ENCODE measurements around the gene HDAC9.

Gene HDAC9

DNA sequence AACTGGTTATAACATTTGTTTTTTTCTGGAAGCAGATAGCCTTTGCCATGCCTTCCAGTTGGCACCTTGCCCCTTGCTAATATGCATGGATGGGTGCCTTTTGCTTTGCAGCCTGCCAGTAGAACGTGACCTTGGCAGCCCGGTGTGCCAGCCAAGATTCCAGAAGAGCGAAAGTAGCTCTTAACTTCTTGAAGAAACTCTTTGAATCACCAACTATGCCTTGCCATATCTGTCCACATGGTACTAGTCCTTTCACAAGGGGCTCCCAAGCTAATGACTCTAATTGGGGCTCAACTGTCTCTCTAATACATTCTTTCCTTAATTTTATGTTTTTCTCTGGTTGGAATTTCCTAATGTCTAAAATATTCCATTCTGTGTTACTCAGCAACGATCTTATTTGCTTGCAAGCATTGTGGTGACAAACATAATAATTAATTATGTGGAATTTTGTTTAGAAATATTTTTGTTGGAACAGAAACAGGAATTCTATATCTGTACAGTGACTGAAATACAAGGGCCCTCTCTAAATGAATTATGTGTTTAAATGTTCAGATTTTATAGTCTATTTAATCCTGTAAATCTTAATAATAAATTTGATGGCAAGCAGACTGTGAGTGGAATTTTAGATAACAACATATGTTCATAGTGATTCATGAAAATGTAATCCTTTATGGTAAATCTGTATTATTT is 45.8 kb downstream of the HDAC9 start:
- Histone ChIP-seq H2AFZ (ENCODE audit: low read depth) (no peak overlapping the region), H3K79me2 (ENCODE audit: insufficient read depth, low read depth) (peaks cover 4% of the 10 kb centered on the region; the same call in 1 of the 2 replicates), H3K4me1 (ENCODE audit: low read depth, poor library complexity, severe bottlenecking) (peaks cover 12% of the 10 kb centered on the region), H3K27me3 (ENCODE audit: insufficient read depth, low read depth) (no peaks in the 10 kb centered on the region), H3K36me3 (ENCODE audit: insufficient read depth) (no peaks in the 10 kb centered on the region), H3K4me3 (IDR thresholded peaks at IDR 0.05; ENCODE audit: insufficient read depth, low read depth, low read length) (no peak overlapping the region), H4K20me1 (ENCODE audit: insufficient read depth) (no peaks in the 10 kb centered on the region), H3K27ac (no peak overlapping the region), H3K9ac (no peak overlapping the region), H3K4me2 (no peak overlapping the region)
- TF ChIP-seq, protein P1, sequence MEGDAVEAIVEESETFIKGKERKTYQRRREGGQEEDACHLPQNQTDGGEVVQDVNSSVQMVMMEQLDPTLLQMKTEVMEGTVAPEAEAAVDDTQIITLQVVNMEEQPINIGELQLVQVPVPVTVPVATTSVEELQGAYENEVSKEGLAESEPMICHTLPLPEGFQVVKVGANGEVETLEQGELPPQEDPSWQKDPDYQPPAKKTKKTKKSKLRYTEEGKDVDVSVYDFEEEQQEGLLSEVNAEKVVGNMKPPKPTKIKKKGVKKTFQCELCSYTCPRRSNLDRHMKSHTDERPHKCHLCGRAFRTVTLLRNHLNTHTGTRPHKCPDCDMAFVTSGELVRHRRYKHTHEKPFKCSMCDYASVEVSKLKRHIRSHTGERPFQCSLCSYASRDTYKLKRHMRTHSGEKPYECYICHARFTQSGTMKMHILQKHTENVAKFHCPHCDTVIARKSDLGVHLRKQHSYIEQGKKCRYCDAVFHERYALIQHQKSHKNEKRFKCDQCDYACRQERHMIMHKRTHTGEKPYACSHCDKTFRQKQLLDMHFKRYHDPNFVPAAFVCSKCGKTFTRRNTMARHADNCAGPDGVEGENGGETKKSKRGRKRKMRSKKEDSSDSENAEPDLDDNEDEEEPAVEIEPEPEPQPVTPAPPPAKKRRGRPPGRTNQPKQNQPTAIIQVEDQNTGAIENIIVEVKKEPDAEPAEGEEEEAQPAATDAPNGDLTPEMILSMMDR (conservative IDR thresholded peaks at IDR 0.05; ENCODE audit: low read depth, low read length), result no peak

DNA sequence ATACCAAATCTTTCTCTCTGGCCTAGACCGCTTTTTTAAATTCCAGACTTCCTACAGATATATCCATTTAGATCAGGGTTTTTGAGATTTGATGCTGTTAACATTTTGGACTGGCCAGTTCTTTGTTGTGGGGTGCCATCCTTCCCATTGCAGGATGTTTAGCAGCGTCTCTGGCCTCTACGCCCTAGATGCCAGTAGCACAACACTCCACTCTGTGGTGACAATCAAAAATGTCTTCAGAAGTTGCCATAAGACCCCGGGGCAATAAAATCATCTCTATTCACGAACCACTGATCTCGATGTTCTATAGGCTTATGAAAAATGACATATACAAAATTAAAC is 46.3 kb downstream of the HDAC9 start:
- Histone ChIP-seq H4K20me1 (ENCODE audit: insufficient read depth) (no peaks in the 10 kb centered on the region), H2AFZ (ENCODE audit: low read depth) (no peak overlapping the region), H3K4me2 (no peak overlapping the region), H3K36me3 (ENCODE audit: insufficient read depth) (no peaks in the 10 kb centered on the region), H3K4me3 (IDR thresholded peaks at IDR 0.05; ENCODE audit: insufficient read depth, low read depth, low read length) (no peak overlapping the region), H3K9ac (no peak overlapping the region), H3K4me1 (ENCODE audit: low read depth, poor library complexity, severe bottlenecking) (peaks cover 17% of the 10 kb centered on the region), H3K79me2 (ENCODE audit: insufficient read depth, low read depth) (peaks cover 4% of the 10 kb centered on the region; the same call in 1 of the 2 replicates), H3K27me3 (ENCODE audit: insufficient read depth, low read depth) (no peaks in the 10 kb centered on the region), H3K27ac (no peak overlapping the region)
- TF ChIP-seq, protein P1 (conservative IDR thresholded peaks at IDR 0.05; ENCODE audit: low read depth, low read length), result no peak

DNA sequence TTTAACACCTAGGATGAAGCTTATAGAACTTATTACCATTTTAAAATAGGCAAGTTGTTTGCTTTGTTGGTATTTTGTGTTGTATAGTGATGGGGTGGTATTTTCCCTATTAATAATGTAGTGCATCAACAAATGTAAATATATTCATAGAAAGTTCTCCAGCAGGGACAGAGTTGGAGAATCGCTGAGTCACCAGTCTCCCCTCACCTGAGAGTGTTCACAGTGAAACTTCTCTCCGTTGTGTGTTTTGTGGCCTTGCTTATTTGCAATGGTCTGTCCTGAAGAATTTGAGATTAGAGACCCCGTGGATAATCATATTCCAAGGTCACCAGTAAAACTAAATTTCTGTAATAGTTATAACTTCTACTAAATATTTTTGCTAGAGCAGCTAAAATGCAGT is 51.0 kb downstream of the HDAC9 start:
- no peaks in the 10 kb centered on the region for H3K36me3 ChIP-seq (ENCODE audit: insufficient read depth)
- no peaks in the 10 kb centered on the region for H3K27me3 ChIP-seq (ENCODE audit: insufficient read depth, low read depth)
- no peak overlapping the region for H3K9ac ChIP-seq
- H3K4me3 ChIP-seq (IDR thresholded peaks at IDR 0.05; ENCODE audit: insufficient read depth, low read depth, low read length), result no peak overlapping the region
- no peaks in the 10 kb centered on the region; the same call in 1 of the 2 replicates for H3K79me2 ChIP-seq (ENCODE audit: insufficient read depth, low read depth)
- peaks cover 28% of the 10 kb centered on the region for H3K4me1 ChIP-seq (ENCODE audit: low read depth, poor library complexity, severe bottlenecking)
- no peaks in the 10 kb centered on the region for H4K20me1 ChIP-seq (ENCODE audit: insufficient read depth)
- TF ChIP-seq, protein P1 (conservative IDR thresholded peaks at IDR 0.05; ENCODE audit: low read depth, low read length), result no peak
- H3K4me2 ChIP-seq, result peak overlapping the region; percentile 44; the same call in 1 of the 2 replicates
- no peak overlapping the region for H2AFZ ChIP-seq (ENCODE audit: low read depth)
- peak overlapping the region; percentile 3; the same call in 1 of the 2 replicates for H3K27ac ChIP-seq

DNA sequence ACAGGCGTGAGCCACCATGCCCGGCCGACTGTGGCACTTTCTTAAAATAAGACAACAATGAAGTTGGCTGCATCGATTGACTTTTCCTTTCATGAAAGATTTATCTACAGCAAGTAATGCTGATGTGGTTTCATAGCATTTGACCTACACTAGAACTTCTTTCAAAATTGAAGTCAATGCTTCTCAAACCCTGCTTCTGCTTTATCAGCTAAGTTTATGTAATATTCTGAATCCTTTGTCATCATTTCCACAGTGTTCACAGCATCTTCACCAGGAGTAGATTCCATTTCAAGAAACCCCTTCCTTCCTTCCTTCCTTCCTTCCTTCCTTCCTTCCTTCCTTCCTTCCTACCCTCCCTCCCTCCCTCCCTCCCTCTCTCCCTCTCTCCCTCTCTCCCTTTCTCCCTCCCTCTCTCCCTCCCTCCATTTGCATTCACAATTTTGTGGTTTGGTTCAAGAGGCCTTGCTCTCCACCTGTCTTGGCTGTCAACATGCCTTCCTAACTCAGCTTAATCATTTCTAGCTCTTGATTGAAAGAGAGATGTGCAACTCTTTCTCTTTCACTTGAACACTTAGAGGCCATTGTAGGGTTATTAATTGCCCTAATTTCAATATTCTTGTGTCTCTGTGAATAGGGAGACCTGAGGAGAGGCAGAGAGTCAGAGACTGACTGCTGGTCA is 52.1 kb downstream of the HDAC9 start:
- peaks cover 28% of the 10 kb centered on the region for H3K4me1 ChIP-seq (ENCODE audit: low read depth, poor library complexity, severe bottlenecking)
- H2AFZ ChIP-seq (ENCODE audit: low read depth), result no peak overlapping the region
- H3K4me2 ChIP-seq, result peak overlapping the region; percentile 18; the same call in 1 of the 2 replicates
- H3K9ac ChIP-seq, result no peak overlapping the region
- H3K27ac ChIP-seq, result peak overlapping the region; percentile 25; the same call in 1 of the 2 replicates
- H3K36me3 ChIP-seq (ENCODE audit: insufficient read depth), result no peaks in the 10 kb centered on the region
- TF ChIP-seq, protein P1 (conservative IDR thresholded peaks at IDR 0.05; ENCODE audit: low read depth, low read length), result no peak
- H3K79me2 ChIP-seq (ENCODE audit: insufficient read depth, low read depth), result no peaks in the 10 kb centered on the region; the same call in 1 of the 2 replicates
- no peak overlapping the region for H3K4me3 ChIP-seq (IDR thresholded peaks at IDR 0.05; ENCODE audit: insufficient read depth, low read depth, low read length)
- H4K20me1 ChIP-seq (ENCODE audit: insufficient read depth), result no peaks in the 10 kb centered on the region
- H3K27me3 ChIP-seq (ENCODE audit: insufficient read depth, low read depth), result no peaks in the 10 kb centered on the region
